GM12892 (cell line): Measurements from ENCODE around the gene PDE8A.

ENCODE experiments used
- POLR2A ChIP-seq: IDR thresholded peaks from 2 replicates; pipeline ENCODE4 v1.6.1; 2011; ENCODE audit warnings: low read depth, low read length, control low read depth
- POLR2AphosphoS5 ChIP-seq: IDR thresholded peaks from 2 replicates; pipeline ENCODE4 v1.6.1; 2011; ENCODE audit warnings: low read depth, low read length, control low read depth

- no peak for TF ChIP-seq POLR2A
- no peak for TF ChIP-seq POLR2AphosphoS5
These were observed 18.7 kb downstream of the PDE8A start for GRCh38 chr15:85000189-85000864.
